Gastroesophageal sphincter (tissue), 3 donors: Measurements from ENCODE around the gene TSPO.

Experiments used
- POLR2AphosphoS5 ChIP-seq: sonication (generic); formaldehyde crosslinking; IDR thresholded peaks from one replicate; pipeline ENCODE4 v1.6.1; 2017; ENCODE audit warnings: antibody characterized with exemption
- TF ChIP-seq, protein P1 (sequence below), 4 experiments: fragments of 200-600 bp in 2 of 4; fragments of 450-650 bp in 2 of 4; sonication (generic) in 1 of 4; IDR thresholded peaks; one replicate each; pipeline ENCODE4 v1.5.1; 2017 to 2019; ENCODE audit warnings: antibody characterized with exemption in 4 of 4, mild to moderate bottlenecking in 2 of 4, moderate library complexity in 2 of 4

DNA sequence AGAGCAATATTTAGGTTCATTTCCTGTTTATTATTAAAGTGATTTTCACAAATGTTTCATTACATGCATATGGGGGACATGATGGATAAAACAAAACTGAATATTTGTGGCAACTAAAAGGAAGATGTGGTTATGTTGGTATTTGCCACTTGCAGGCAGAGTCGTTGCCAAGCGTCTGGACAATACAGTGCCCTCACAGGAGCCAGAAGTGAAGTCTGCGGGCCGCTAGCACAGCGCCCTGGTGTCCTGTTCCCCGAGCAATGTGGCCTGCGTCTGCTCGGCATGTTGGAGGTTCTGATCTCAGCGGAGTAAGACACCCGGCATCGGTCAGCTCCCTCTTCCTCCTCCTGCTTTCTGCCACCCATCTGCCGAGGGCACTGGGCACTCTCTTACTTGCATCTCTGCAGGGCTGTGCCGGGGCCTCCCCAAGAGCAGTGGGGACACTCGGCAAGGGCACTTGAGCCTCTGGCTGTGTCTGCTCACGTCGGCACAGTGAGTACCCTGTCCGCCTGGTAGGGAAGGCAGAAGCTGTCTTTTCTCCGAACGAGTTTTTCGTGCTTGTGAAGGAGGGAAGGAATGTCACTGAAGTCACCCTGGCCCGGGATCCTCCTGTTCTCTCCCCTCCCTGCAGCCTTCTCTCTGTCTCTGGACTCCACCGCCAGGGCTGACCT is 46.0 kb downstream of the TSPO start:
- TF ChIP-seq, protein P1, sequence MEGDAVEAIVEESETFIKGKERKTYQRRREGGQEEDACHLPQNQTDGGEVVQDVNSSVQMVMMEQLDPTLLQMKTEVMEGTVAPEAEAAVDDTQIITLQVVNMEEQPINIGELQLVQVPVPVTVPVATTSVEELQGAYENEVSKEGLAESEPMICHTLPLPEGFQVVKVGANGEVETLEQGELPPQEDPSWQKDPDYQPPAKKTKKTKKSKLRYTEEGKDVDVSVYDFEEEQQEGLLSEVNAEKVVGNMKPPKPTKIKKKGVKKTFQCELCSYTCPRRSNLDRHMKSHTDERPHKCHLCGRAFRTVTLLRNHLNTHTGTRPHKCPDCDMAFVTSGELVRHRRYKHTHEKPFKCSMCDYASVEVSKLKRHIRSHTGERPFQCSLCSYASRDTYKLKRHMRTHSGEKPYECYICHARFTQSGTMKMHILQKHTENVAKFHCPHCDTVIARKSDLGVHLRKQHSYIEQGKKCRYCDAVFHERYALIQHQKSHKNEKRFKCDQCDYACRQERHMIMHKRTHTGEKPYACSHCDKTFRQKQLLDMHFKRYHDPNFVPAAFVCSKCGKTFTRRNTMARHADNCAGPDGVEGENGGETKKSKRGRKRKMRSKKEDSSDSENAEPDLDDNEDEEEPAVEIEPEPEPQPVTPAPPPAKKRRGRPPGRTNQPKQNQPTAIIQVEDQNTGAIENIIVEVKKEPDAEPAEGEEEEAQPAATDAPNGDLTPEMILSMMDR (IDR thresholded peaks at IDR 0.05) = no peak
- TF ChIP-seq POLR2AphosphoS5 = no peak
